Osteoblast (primary cell): ENCODE data around the gene TRAPPC10. TPM values are rescaled to one million over a fixed set of nuclear protein-coding genes. Genes with fewer than 3 reads are reported as not detected.
"Not testable (repeated sequence)": the region's sequence is repeated elsewhere in the genome, so short reads cannot be mapped to it uniquely, and the experiment has no call there.

Source experiments
- DNase-seq: peaks from one replicate; pipeline ENCODE4 v3.0.0; 2011; ENCODE audit warnings: low spot score, mixed read lengths; ENCODE audit not compliant: insufficient read length; ENCODE audit errors: missing footprints
- H2AFZ ChIP-seq: 2 replicates; pipeline ENCODE4 v1.6.0; 2011; ENCODE audit warnings: mild to moderate bottlenecking, low read length
- H3K27ac ChIP-seq: 2 replicates; pipeline ENCODE4 v1.5.1; 2011; ENCODE audit warnings: mild to moderate bottlenecking, low read depth, low read length, moderate library complexity
- H3K27me3 ChIP-seq: 2 replicates; pipeline ENCODE4 v1.6.0; 2012; ENCODE audit warnings: mild to moderate bottlenecking, control low read depth, inconsistent platforms, low read length, moderate library complexity; ENCODE audit not compliant: insufficient read depth
- H3K36me3 ChIP-seq: 2 replicates; pipeline ENCODE4 v1.5.1; 2011; ENCODE audit warnings: mild to moderate bottlenecking, low read length, control low read depth, moderate library complexity; ENCODE audit not compliant: insufficient read depth
- H3K4me1 ChIP-seq: 2 replicates; pipeline ENCODE4 v1.5.1; 2011; ENCODE audit warnings: mild to moderate bottlenecking, low read length, control low read depth, moderate library complexity; ENCODE audit not compliant: insufficient read depth
- H3K4me2 ChIP-seq: 2 replicates; pipeline ENCODE4 v1.6.0; 2011; ENCODE audit warnings: mild to moderate bottlenecking, low read length; ENCODE audit not compliant: insufficient read depth
- H3K4me3 ChIP-seq: fragments of 200-600 bp; sonication (generic); 3 replicates; pipeline ENCODE4 v1.5.1; 2012; ENCODE audit warnings: mild to moderate bottlenecking, low read length, inconsistent platforms; ENCODE audit not compliant: insufficient read depth
- H3K79me2 ChIP-seq: 2 replicates; pipeline ENCODE4 v1.6.0; 2012; ENCODE audit warnings: mild to moderate bottlenecking, low read length, control low read depth, inconsistent platforms; ENCODE audit not compliant: insufficient read depth
- H3K9me3 ChIP-seq: 2 replicates; pipeline ENCODE4 v1.5.1; 2011; ENCODE audit warnings: low read depth, low read length, control low read depth
- H4K20me1 ChIP-seq: 2 replicates; pipeline ENCODE4 v1.6.0; 2012; ENCODE audit warnings: mild to moderate bottlenecking, low read length, control low read depth; ENCODE audit not compliant: insufficient read depth
- total RNA-seq: library from RNA; depleted of rRNA; stranded (reverse); fragments of >200 nt; gene quantifications from 2 replicates; pipeline ENCODE4 v1.2.3, GENCODE V29; 2012

Gene TRAPPC10
- total RNA-seq, 1 donor, result 36.2 TPM

DNA sequence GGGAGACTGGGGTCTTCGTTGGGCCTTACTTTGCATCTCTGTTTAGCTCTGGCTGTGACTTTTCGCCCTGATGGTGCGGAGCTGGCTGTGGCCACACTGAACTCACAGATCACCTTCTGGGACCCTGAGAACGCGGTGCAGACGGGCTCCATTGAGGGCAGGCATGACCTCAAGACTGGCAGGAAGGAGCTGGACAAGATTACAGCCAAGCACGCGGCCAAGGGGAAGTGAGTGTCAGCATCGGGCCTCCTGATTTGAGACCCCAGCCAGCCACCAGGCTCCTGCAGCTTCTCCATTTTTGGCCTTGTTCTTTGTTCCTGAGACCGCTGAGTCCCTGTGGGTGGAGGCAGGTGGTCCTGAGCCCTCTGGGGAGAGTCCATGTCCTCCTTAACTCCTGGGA lies 110.0 kb downstream of the TRAPPC10 start:
- not testable (repeated sequence) for H3K4me2 ChIP-seq, H3K27me3 ChIP-seq, DNase-seq, H3K4me1 ChIP-seq, H3K27ac ChIP-seq, H3K9me3 ChIP-seq, H4K20me1 ChIP-seq, H3K4me3 ChIP-seq, H2AFZ ChIP-seq, H3K36me3 ChIP-seq, H3K79me2 ChIP-seq

- not testable (repeated sequence) for H3K9me3 ChIP-seq, H3K36me3 ChIP-seq, H3K27me3 ChIP-seq, H3K4me1 ChIP-seq, H3K79me2 ChIP-seq, H3K27ac ChIP-seq, H3K4me3 ChIP-seq, H4K20me1 ChIP-seq, H2AFZ ChIP-seq, H3K4me2 ChIP-seq, DNase-seq
Measured at GRCh38 chr21:44127827-44128226, 115.7 kb downstream of the TRAPPC10 start.

GRCh38 chr21:44133715-44134057 lies 121.6 kb downstream of the TRAPPC10 start:
- H4K20me1 ChIP-seq, H2AFZ ChIP-seq, H3K9me3 ChIP-seq, H3K4me2 ChIP-seq, H3K4me3 ChIP-seq, H3K79me2 ChIP-seq, H3K4me1 ChIP-seq, H3K36me3 ChIP-seq, H3K27me3 ChIP-seq, DNase-seq, H3K27ac ChIP-seq: not testable (repeated sequence)

DNA sequence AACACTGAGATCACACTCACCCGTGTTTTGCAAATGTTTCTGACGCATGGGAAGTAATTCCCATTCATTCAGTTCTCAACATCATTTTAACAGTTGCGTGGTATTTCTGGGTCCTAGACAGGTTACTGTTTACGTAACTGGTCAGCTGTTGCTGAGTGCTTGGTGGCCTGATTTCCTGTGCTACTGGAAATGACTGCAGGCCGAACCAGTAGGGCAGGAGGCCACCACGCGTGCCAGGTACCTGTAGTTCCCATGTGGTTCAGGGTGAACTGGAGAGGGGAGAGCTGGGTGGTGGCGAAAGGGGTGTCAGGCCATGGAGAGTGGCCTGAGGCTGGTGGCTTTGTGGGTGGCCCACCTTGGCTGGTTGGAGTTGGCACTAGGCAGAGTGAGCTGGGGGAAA lies 122.6 kb downstream of the TRAPPC10 start:
- H3K27ac ChIP-seq, DNase-seq, H3K4me1 ChIP-seq, H3K4me2 ChIP-seq, H2AFZ ChIP-seq, H3K9me3 ChIP-seq, H3K4me3 ChIP-seq, H3K79me2 ChIP-seq, H3K36me3 ChIP-seq, H4K20me1 ChIP-seq, H3K27me3 ChIP-seq: not testable (repeated sequence)

GRCh38 chr21:44138039-44138438 lies 125.9 kb downstream of the TRAPPC10 start:
- H3K4me2 ChIP-seq, DNase-seq, H2AFZ ChIP-seq, H3K79me2 ChIP-seq, H3K4me3 ChIP-seq, H3K27ac ChIP-seq, H3K4me1 ChIP-seq, H4K20me1 ChIP-seq, H3K9me3 ChIP-seq, H3K27me3 ChIP-seq, H3K36me3 ChIP-seq: not testable (repeated sequence)

DNA sequence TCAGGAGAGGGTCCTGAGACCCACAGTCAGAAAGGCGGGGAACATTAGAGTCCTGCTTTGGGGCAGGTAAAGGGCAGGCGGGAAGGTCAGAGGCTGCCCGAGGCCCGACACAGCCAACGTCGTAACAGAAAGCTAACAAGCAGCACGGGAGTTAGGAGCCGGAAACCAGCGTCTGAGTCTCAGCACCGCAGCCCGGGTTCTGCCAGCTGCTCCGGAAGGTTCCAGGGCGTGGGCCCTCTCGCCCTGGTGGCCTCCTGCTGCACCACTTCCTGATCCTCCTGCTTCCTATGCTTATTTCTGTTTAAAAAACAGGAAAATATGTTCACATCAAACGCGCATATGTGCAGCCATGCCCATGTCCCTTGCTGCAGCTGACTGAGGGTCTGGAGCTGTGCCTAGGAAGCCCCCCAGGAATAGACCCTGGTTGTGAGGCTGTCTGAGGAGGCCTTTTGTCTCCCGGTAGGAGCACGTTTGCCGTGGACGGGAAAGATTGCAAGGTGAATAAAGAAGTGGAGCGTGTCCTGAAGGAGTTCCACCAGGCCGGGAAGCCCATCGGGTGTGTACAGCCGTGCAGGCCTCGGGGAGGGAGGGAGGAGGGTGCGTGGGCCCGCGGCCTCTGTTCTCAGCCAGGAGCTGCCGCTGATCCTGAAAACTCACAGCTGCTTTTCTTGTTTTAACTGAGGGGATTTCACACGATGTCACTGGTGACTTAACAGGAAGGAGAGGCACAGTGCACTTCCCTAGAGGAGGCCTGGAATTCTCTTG lies 127.9 kb downstream of the TRAPPC10 start:
- H3K36me3 ChIP-seq, H2AFZ ChIP-seq, H3K79me2 ChIP-seq, H3K27me3 ChIP-seq, H3K4me1 ChIP-seq, DNase-seq, H3K27ac ChIP-seq, H3K4me2 ChIP-seq, H3K4me3 ChIP-seq, H3K9me3 ChIP-seq, H4K20me1 ChIP-seq: not testable (repeated sequence)

GRCh38 chr21:44140552-44140932 lies 128.4 kb downstream of the TRAPPC10 start:
- not testable (repeated sequence) for H3K4me3 ChIP-seq, H4K20me1 ChIP-seq, H3K36me3 ChIP-seq, DNase-seq, H2AFZ ChIP-seq, H3K79me2 ChIP-seq, H3K9me3 ChIP-seq, H3K4me2 ChIP-seq, H3K4me1 ChIP-seq, H3K27me3 ChIP-seq, H3K27ac ChIP-seq

DNA sequence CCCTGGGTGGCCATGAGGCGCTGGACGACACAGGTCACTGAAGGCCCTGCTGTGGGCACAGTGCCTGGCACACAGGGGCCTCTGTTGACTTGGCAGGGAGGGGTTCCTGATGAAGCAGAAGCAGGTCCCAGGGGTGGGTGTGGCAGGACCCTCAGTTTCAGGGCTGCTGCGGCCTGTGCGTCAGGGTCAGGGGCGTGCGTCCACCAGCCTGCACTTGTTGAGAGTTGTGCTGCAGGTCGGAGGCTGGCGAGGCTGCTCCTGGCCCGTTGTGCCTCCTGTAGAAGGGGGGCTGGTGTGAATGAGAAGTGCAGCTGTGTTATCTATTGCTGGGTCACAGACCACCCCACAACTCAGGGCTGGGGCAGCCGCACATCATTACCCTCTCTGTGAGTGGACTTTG lies 130.4 kb downstream of the TRAPPC10 start:
- not testable (repeated sequence) for H3K27ac ChIP-seq, H3K4me3 ChIP-seq, H4K20me1 ChIP-seq, H3K79me2 ChIP-seq, H2AFZ ChIP-seq, H3K27me3 ChIP-seq, DNase-seq, H3K4me1 ChIP-seq, H3K9me3 ChIP-seq, H3K36me3 ChIP-seq, H3K4me2 ChIP-seq

- not testable (repeated sequence) for H3K79me2 ChIP-seq, H3K4me2 ChIP-seq, H2AFZ ChIP-seq, H3K36me3 ChIP-seq, H4K20me1 ChIP-seq, H3K4me3 ChIP-seq, H3K4me1 ChIP-seq, H3K27ac ChIP-seq, H3K27me3 ChIP-seq, H3K9me3 ChIP-seq, DNase-seq
Measured at GRCh38 chr21:44143380-44143779, 131.3 kb downstream of the TRAPPC10 start.
